OCI-LY1 (cell line): ENCODE measurements around the gene BCCIP.

Experiments used
- CTCF ChIP-seq: fragments of 200-600 bp; sonication (generic), shearing (Covaris generic); IDR thresholded peaks from 2 replicates; pipeline ENCODE4 v1.5.1; 2017; ENCODE audit warnings: mild to moderate bottlenecking, antibody characterized with exemption, low read length, moderate library complexity, mixed read lengths
- EZH2 ChIP-seq: fragments of 200-600 bp; sonication (generic), shearing (Covaris generic); IDR thresholded peaks from 2 replicates; pipeline ENCODE4 v1.8.0; 2017; ENCODE audit warnings: borderline replicate concordance, mixed run types, mild to moderate bottlenecking, antibody characterized with exemption, low read length, moderate library complexity, mixed read lengths

- no peak for TF ChIP-seq CTCF
- TF ChIP-seq EZH2, result no peak
These were observed 11.1 kb upstream of the BCCIP start for GRCh38 chr10:125812128-125812750.
